HepG2 (cell line): ENCODE data around the gene ARHGAP4. TPM values are rescaled to one million over a fixed set of nuclear protein-coding genes. Genes with fewer than 3 reads are reported as not detected.

Source experiments
- ATF2 ChIP-seq: sonication (generic); formaldehyde crosslinking; IDR thresholded peaks from 2 replicates; pipeline ENCODE4 v1.4.0; 2020; ENCODE audit warnings: missing genetic modification reagents
- MAZ ChIP-seq, 2 experiments: sonication (generic) in 1 of 2; formaldehyde crosslinking in 1 of 2; IDR thresholded peaks; 2 replicates each; pipeline versions ENCODE4 v1.5.0 to v1.6.1; 2012 to 2020; ENCODE audit warnings: low read depth in 2 of 2, mild to moderate bottlenecking in 2 of 2, borderline replicate concordance in 1 of 2, improper control_type of control experiment in 1 of 2, low read length in 1 of 2, missing genetic modification reagents in 1 of 2, moderate library complexity in 1 of 2
- MLLT10 ChIP-seq: sonication (generic); formaldehyde crosslinking; IDR thresholded peaks from 2 replicates; pipeline ENCODE4 v1.4.0; 2020; ENCODE audit warnings: missing genetic modification reagents
- NCOA2 ChIP-seq: sonication (generic); formaldehyde crosslinking; IDR thresholded peaks from 2 replicates; pipeline ENCODE4 v1.8.0; 2022; ENCODE audit warnings: inconsistent platforms
- NR2F2 ChIP-seq: IDR thresholded peaks from 2 replicates; pipeline ENCODE4 v1.6.1; 2012; ENCODE audit warnings: low read depth, inconsistent platforms, borderline replicate concordance
- RARG ChIP-seq: sonication (generic); formaldehyde crosslinking; IDR thresholded peaks from 2 replicates; pipeline ENCODE4 v1.4.0; 2020; ENCODE audit warnings: low read depth, mild to moderate bottlenecking, missing genetic modification reagents
- SIN3A ChIP-seq: IDR thresholded peaks from 2 replicates; pipeline ENCODE4 v1.6.1; 2011; ENCODE audit warnings: low read depth, mild to moderate bottlenecking, control low read depth, low read length, borderline replicate concordance
- SIX1 ChIP-seq: sonication (generic); formaldehyde crosslinking; IDR thresholded peaks from 2 replicates; pipeline ENCODE4 v1.4.0; 2020; ENCODE audit warnings: missing genetic modification reagents, borderline replicate concordance
- SYNCRIP ChIP-seq: fragments of 200-400 bp; formaldehyde crosslinking; IDR thresholded peaks from 2 replicates; pipeline ENCODE4 v1.6.1; 2018; ENCODE audit warnings: mild to moderate bottlenecking, low read depth, low read length; ENCODE audit not compliant: insufficient read depth
- ZBTB14 ChIP-seq: sonication (generic); formaldehyde crosslinking; IDR thresholded peaks from 2 replicates; pipeline ENCODE4 v1.4.0; 2020; ENCODE audit warnings: missing genetic modification reagents
- ZBTB20 ChIP-seq: sonication (generic); formaldehyde crosslinking; IDR thresholded peaks from 2 replicates; pipeline ENCODE4 v1.8.1; 2023; ENCODE audit warnings: missing genetic modification reagents, low read depth, mild to moderate bottlenecking, borderline replicate concordance
- ZBTB49 ChIP-seq: sonication (generic); formaldehyde crosslinking; IDR thresholded peaks from 2 replicates; pipeline ENCODE4 v1.4.0; 2020; ENCODE audit warnings: missing genetic modification reagents, borderline replicate concordance
- ZC3H13 ChIP-seq: sonication (generic); formaldehyde crosslinking; IDR thresholded peaks from 2 replicates; pipeline ENCODE4 v1.8.1; 2023; ENCODE audit warnings: mild to moderate bottlenecking, missing genetic modification reagents, moderate library complexity
- ZFP91 ChIP-seq: sonication (generic); formaldehyde crosslinking; IDR thresholded peaks from 2 replicates; pipeline ENCODE4 v1.9.0; 2022; ENCODE audit warnings: missing genetic modification reagents, mild to moderate bottlenecking, borderline replicate concordance
- ZNF572 ChIP-seq: sonication (generic); formaldehyde crosslinking; IDR thresholded peaks from 2 replicates; pipeline ENCODE4 v1.5.1; 2020; ENCODE audit warnings: mild to moderate bottlenecking, missing genetic modification reagents
- ZNF644 ChIP-seq: IDR thresholded peaks from 2 replicates; pipeline ENCODE4 v1.6.1; 2016; ENCODE audit warnings: low read depth
- ZNF674 ChIP-seq: sonication (generic); formaldehyde crosslinking; IDR thresholded peaks from 2 replicates; pipeline ENCODE4 v1.5.0; 2020; ENCODE audit warnings: low read depth, mild to moderate bottlenecking, missing genetic modification reagents
- polyA plus RNA-seq, 8 experiments: library from polyadenylated mRNA; depleted of rRNA in 3 of 8; stranded (reverse) in 7 of 8; unstranded in 1 of 8; fragments of >200 nt; fragmentation: Illumina TruSeq in 4 of 8; extraction: Trizol in 4 of 8; gene quantifications; 2 replicates each; pipeline versions ENCODE4 v1.2.1 to v1.2.3, GENCODE V29; 2011 to 2016; ENCODE audit warnings: low read depth in 4 of 8, missing spikeins in 1 of 8, mixed read lengths in 1 of 8; ENCODE audit not compliant: insufficient read depth in 1 of 8
- total RNA-seq, 5 experiments: library from RNA; depleted of rRNA; stranded (reverse); fragments of >200 nt; fragmentation: Illumina TruSeq; extraction: Trizol; gene quantifications; 2 replicates each; pipeline ENCODE4 v1.2.3, GENCODE V29; 2016; ENCODE audit warnings: low read depth in 1 of 5

The ARHGAP4 gene
- total and polyA plus RNA-seq, 2 of the 13 experiments (the other 11 are each of a cell fraction or from before 2014, with no cell fraction given), result 0.57 to 0.64 TPM

GRCh38 chrX:153875391-153876111 is 50.5 kb downstream of the ARHGAP4 start (continued):
- TF ChIP-seq SIN3A (peak; percentile 99), NR2F2 (no peak), SIX1 (CRISPR knock-in tag) (peak; percentile 92), MLLT10 (CRISPR knock-in tag) (peak; percentile 75; the same call in 1 of the 2 replicates), ZNF674 (CRISPR knock-in tag) (peak; percentile 100), ZC3H13 (peak; percentile 97), RARG (CRISPR knock-in tag) (peak; percentile 99), ZFP91 (peak; percentile 84), NCOA2 (CRISPR knock-in tag) (peak; percentile 94), MAZ (IDR thresholded peaks at IDR 0.05; ENCODE audit: borderline replicate concordance, low read depth, low read length) (no peak), MAZ (CRISPR knock-in tag; IDR thresholded peaks at IDR 0.05; ENCODE audit: low read depth) (peak; percentile 100), ZNF644 (CRISPR knock-in tag) (peak; percentile 90), ZBTB20 (CRISPR knock-in tag) (peak; percentile 99), ZNF572 (CRISPR knock-in tag) (no peak), SYNCRIP (no peak), ZBTB14 (CRISPR knock-in tag) (peak; percentile 72), ZBTB49 (CRISPR knock-in tag) (peak; percentile 99), ATF2 (peak; percentile 99)
